Endothelial cell of umbilical vein (primary cell): ENCODE measurements around the gene PARP12. TPM values are rescaled to one million over a fixed set of nuclear protein-coding genes. Genes with fewer than 3 reads are reported as not detected.
A peak's percentile ranks its signal among the peaks of the same experiment; 100 is the strongest.

Experiments
- BruUV-seq: library from RNA; stranded (reverse); fragments of 400-500 nt; replicated peaks from 2 replicates; lab custom pipeline; 2021; lab: Mats Ljungman, UMichigan
- CTCF ChIA-PET: fragments of 300-600, 350-600 bp; sonication (Branson Sonifier 250); formaldehyde crosslinking; loops from one replicate; lab custom pipeline; 2021; ENCODE audit warnings: antibody characterized with exemption, inconsistent platforms; lab: Charles Lee
- POLR2A ChIA-PET: fragments of 300-600, 350-600 bp; sonication (Branson Sonifier 250); formaldehyde crosslinking; loops from one replicate; lab custom pipeline; 2021; ENCODE audit warnings: antibody characterized with exemption, inconsistent platforms; lab: Charles Lee
- DNase-seq: peaks from one replicate; pipeline ENCODE4 v3.0.0-alpha.2; 2011; ENCODE audit warnings: low read depth, low spot score
- FAIRE-seq: peaks from 2 replicates; lab custom pipeline; 2011; peaks lifted over from hg19 to GRCh38; lab: Jason Lieb, UNC
- H2AFZ ChIP-seq: 2 replicates; pipeline ENCODE4 v1.6.0; 2012; ENCODE audit warnings: low read depth, low read length, control low read depth, inconsistent platforms
- H3K27ac ChIP-seq: 2 replicates; pipeline ENCODE4 v1.5.1; 2011; ENCODE audit warnings: low read depth, mild to moderate bottlenecking, control low read depth, low read length, moderate library complexity; ENCODE audit not compliant: insufficient read depth
- H3K27me3 ChIP-seq, 2 experiments: 2 replicates each; pipeline versions ENCODE4 v1.6.0 to v1.6.1; 2011; ENCODE audit warnings: low read length in 2 of 2, mixed read lengths in 1 of 2; ENCODE audit not compliant: control insufficient read depth in 2 of 2, insufficient read depth in 2 of 2
- H3K36me3 ChIP-seq, 2 experiments: 2 replicates in 1 of 2; 3 replicates in 1 of 2; pipeline ENCODE4 v1.5.1; 2011; ENCODE audit warnings: low read length in 2 of 2, mild to moderate bottlenecking in 1 of 2, moderate library complexity in 1 of 2; ENCODE audit not compliant: control insufficient read depth in 2 of 2, insufficient read depth in 2 of 2; ENCODE audit errors: extremely low read depth in 1 of 2
- H3K4me1 ChIP-seq: 3 replicates; pipeline ENCODE4 v1.5.1; 2011; ENCODE audit warnings: mild to moderate bottlenecking, low read length; ENCODE audit not compliant: control insufficient read depth, insufficient read depth; ENCODE audit errors: extremely low read depth
- H3K4me2 ChIP-seq: 2 replicates; pipeline ENCODE4 v1.6.1; 2011; ENCODE audit warnings: low read length, control low read depth, mixed read lengths; ENCODE audit not compliant: insufficient read depth
- H3K4me3 ChIP-seq, 3 experiments: fragments of 200-600 bp in 1 of 3; sonication (generic), shearing (Covaris generic) in 1 of 3; replicated peaks in 1 of 3; 2 replicates each; pipeline ENCODE4 v1.5.1; 2011 to 2016; ENCODE audit warnings: control low read depth in 3 of 3, low read length in 3 of 3, mild to moderate bottlenecking in 2 of 3, inconsistent platforms in 1 of 3, low read depth in 1 of 3, moderate library complexity in 1 of 3; ENCODE audit not compliant: insufficient read depth in 1 of 3
- H3K79me2 ChIP-seq: 2 replicates; pipeline ENCODE4 v1.6.0; 2012; ENCODE audit warnings: low read length, inconsistent platforms; ENCODE audit not compliant: control insufficient read depth, insufficient read depth
- H3K9ac ChIP-seq: replicated peaks from 2 replicates; pipeline ENCODE3; 2011; ENCODE audit warnings: low read length, control low read depth; ENCODE audit not compliant: insufficient read depth; ENCODE audit errors: extremely low read depth
- H3K9me1 ChIP-seq: replicated peaks from 3 replicates; pipeline ENCODE4 v1.6.0; 2011; ENCODE audit warnings: mild to moderate bottlenecking, low read length; ENCODE audit not compliant: control insufficient read depth, insufficient read depth; ENCODE audit errors: extremely low read depth
- H3K9me3 ChIP-seq: replicated peaks from 2 replicates; pipeline ENCODE4 v1.5.1; 2012; ENCODE audit warnings: low read length, inconsistent platforms; ENCODE audit not compliant: control insufficient read depth, insufficient read depth
- H4K20me1 ChIP-seq: replicated peaks from 2 replicates; pipeline ENCODE3; 2011; ENCODE audit warnings: mild to moderate bottlenecking, low read length; ENCODE audit not compliant: control insufficient read depth, insufficient read depth; ENCODE audit errors: extremely low read depth
- CTCF ChIP-seq, 2 donors: IDR thresholded peaks; 1 replicate in 1 of 2; 2 replicates in 1 of 2; pipeline ENCODE4 v1.5.1; 2011; ENCODE audit warnings: low read length in 2 of 2, mild to moderate bottlenecking in 2 of 2, moderate library complexity in 2 of 2, control low read depth in 1 of 2, inconsistent platforms in 1 of 2, low read depth in 1 of 2; ENCODE audit not compliant: insufficient read depth in 1 of 2; ENCODE audit errors: extremely low read depth in 1 of 2
- JUN ChIP-seq: IDR thresholded peaks from 2 replicates; pipeline ENCODE4 v1.6.1; 2011; ENCODE audit warnings: borderline replicate concordance, low read depth; ENCODE audit not compliant: insufficient read length, insufficient read depth
- MYC ChIP-seq: IDR thresholded peaks from one replicate; pipeline ENCODE4 v1.6.1; 2011; ENCODE audit warnings: mild to moderate bottlenecking, low read depth, low read length
- POLR2AphosphoS5 ChIP-seq: IDR thresholded peaks from 2 replicates; pipeline ENCODE4 v1.6.1; 2012; ENCODE audit warnings: low read depth, mild to moderate bottlenecking, control low read depth, low read length, moderate library complexity; ENCODE audit not compliant: insufficient read depth
- dilution Hi-C: fragments of 300-500 bp; cut with MboI; formaldehyde crosslinking; loops from one replicate; pipeline ENCODE4 v1.15.0; 2019; ENCODE audit warnings: low sequenced_read_pairs; ENCODE audit not compliant: extremely low pct_ligation_motif_present
- intact Hi-C: fragments of 100-400 bp; cut with micrococcal nuclease; formaldehyde crosslinking; loops from one replicate; pipeline ENCODE4 v1.10.0; 2022
- polyA plus RNA-seq, 4 experiments: library from polyadenylated mRNA; depleted of rRNA in 3 of 4; stranded (reverse) in 3 of 4; unstranded in 1 of 4; fragments of >200 nt; gene quantifications; 2 replicates each; pipeline versions ENCODE4 v1.2.1 to v1.2.3, GENCODE V29; 2011 to 2012; ENCODE audit warnings: missing spikeins in 1 of 4
- total RNA-seq: library from RNA; stranded (reverse); gene quantifications from 2 replicates; pipeline ENCODE4 v1.2.3, GENCODE V29; 2021
- TF ChIP-seq, protein P1 (sequence below): IDR thresholded peaks from 2 replicates; pipeline ENCODE4 v1.6.1; 2011; ENCODE audit not compliant: insufficient read depth, insufficient read length

The PARP12 gene
- total and polyA plus RNA-seq, 2 donors (not counting 3 experiments of a cell fraction or from before 2014, with no cell fraction given) = 65.4 to 83.2 TPM

DNA sequence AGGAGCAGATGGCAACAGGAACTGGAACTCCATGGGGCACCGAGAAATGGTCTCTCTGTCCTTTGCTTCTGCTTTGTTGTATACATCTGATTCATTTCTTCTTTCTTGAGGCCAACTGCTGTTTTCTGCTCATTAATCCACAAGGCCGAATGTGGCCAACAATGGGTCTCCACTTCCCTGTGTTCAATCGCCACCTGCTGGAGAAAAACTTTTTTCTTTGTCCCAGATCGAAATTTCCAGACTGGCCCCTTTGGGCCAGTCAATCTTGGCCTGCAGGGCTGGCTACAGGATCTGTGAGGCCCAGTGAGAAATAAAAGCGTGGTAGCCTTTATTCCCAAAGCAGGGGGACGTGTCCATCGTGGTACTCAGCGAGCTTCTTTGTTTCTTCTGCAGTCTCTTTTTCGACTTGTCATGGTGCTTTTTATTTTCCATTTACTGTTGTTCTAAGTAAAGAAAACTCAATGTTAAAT, 58.8 kb downstream of the PARP12 start:
- H3K4me1 ChIP-seq = no peaks in the 10 kb centered on the region
- DNase-seq (peak; percentile 58), FAIRE-seq (peak; percentile 92)
- H3K79me2 ChIP-seq = no peaks in the 10 kb centered on the region
- no TSS peak for BruUV-seq
- H3K27me3 ChIP-seq = no peaks in the 10 kb centered on the region
- H3K9me3 ChIP-seq = no peaks in the 10 kb centered on the region
- H3K9me1 ChIP-seq = no peaks in the 10 kb centered on the region
- no peak overlapping the region for H3K9ac ChIP-seq
- no peaks in the 10 kb centered on the region for H4K20me1 ChIP-seq
- intact Hi-C loops = loop anchor here (1.0 to 5.0 kb wide), 4 partner anchors 57 to 570 kb away; no protein-coding TSS in a partner anchor
- no peaks in the 10 kb centered on the region for H3K36me3 ChIP-seq
- ChIA-PET POLR2A (no interaction called here), CTCF (interaction anchor here (0.6 to 12.2 kb wide), 9 partner anchors 106 to 569 kb away, joined by 3 to 233 read pairs (median 15); no protein-coding TSS in a partner anchor)
- no peak overlapping the region for H3K4me2 ChIP-seq
- no peak overlapping the region for H3K4me3 ChIP-seq
- H3K27ac ChIP-seq = no peak overlapping the region
- H2AFZ ChIP-seq = peak overlapping the region; percentile 54
- dilution Hi-C loops = loop anchor here (25.0 kb wide), 1 partner anchor 392 kb away; no protein-coding TSS in a partner anchor
- peak; percentile 51 to 60 for TF ChIP-seq CTCF (IDR thresholded peaks at IDR 0.05; ENCODE audit: extremely low read depth in 1 of 2, insufficient read depth in 1 of 2, low read depth in 1 of 2, low read length in 2 of 2)
- TF ChIP-seq JUN = no peak
- TF ChIP-seq POLR2AphosphoS5 = no peak

GRCh38 chr7:140000666-140001268, 62.0 kb downstream of the PARP12 start:
- no peak overlapping the region for H2AFZ ChIP-seq
- H3K27me3 ChIP-seq = no peaks in the 10 kb centered on the region
- no TSS peak for BruUV-seq
- intact Hi-C loops (loop anchor here (5.0 kb wide), 1 partner anchor 278 kb away; no protein-coding TSS in a partner anchor), dilution Hi-C loops (loop anchor here (25.0 kb wide), 1 partner anchor 388 kb away; no protein-coding TSS in a partner anchor)
- FAIRE-seq = no peak
- TF ChIP-seq, protein P1, sequence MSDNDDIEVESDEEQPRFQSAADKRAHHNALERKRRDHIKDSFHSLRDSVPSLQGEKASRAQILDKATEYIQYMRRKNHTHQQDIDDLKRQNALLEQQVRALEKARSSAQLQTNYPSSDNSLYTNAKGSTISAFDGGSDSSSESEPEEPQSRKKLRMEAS = no peak
- TF ChIP-seq MYC = no peak
- no peak overlapping the region for H3K4me2 ChIP-seq
- no peaks in the 10 kb centered on the region for H3K4me1 ChIP-seq
- H4K20me1 ChIP-seq = no peaks in the 10 kb centered on the region
- no peak overlapping the region for H3K9ac ChIP-seq
- POLR2A ChIA-PET = no interaction called here
- no peak for DNase-seq
- no peaks in the 10 kb centered on the region for H3K9me3 ChIP-seq
- H3K27ac ChIP-seq = no peak overlapping the region
- no peaks in the 10 kb centered on the region for H3K36me3 ChIP-seq
- H3K4me3 ChIP-seq = no peak overlapping the region
- CTCF ChIA-PET = interaction anchor here (0.8 to 12.2 kb wide), 6 partner anchors 63 to 566 kb away, joined by 6 to 233 read pairs (median 60); no protein-coding TSS in a partner anchor
- no peaks in the 10 kb centered on the region for H3K79me2 ChIP-seq
- no peaks in the 10 kb centered on the region for H3K9me1 ChIP-seq
